ENCODE results near the gene SLIT3.
A peak's percentile ranks its signal among the peaks of the same experiment; 100 is the strongest.

The SLIT3 gene

GRCh38 chr5:168952196-168952595, 348.7 kb downstream of the SLIT3 start:
- no peak overlapping the region for H3K9ac ChIP-seq (ENCODE audit: low read length)
- no peaks in the 10 kb centered on the region for H3K9me3 ChIP-seq (ENCODE audit: insufficient read depth, low read length)
- no peaks in the 10 kb centered on the region for H4K20me1 ChIP-seq (ENCODE audit: insufficient read depth, low read length)
- H3K36me3 ChIP-seq (replicated peaks; ENCODE audit: low read depth, low read length) = no peaks in the 10 kb centered on the region
- H3K4me1 ChIP-seq (ENCODE audit: low read length) = peaks cover 21% of the 10 kb centered on the region
- H3K79me2 ChIP-seq (ENCODE audit: low read length) = no peaks in the 10 kb centered on the region
- no peak overlapping the region for H3K4me3 ChIP-seq (ENCODE audit: low read length)
- peaks cover 11% of the 10 kb centered on the region for H3K27me3 ChIP-seq (ENCODE audit: low read depth, low read length)
- H2AFZ ChIP-seq (ENCODE audit: low read depth, low read length) = no peak overlapping the region
- H3K4me2 ChIP-seq (ENCODE audit: low read length) = no peak overlapping the region
- H3K27ac ChIP-seq (ENCODE audit: low read length) = no peak overlapping the region
- no peak for TF ChIP-seq CTCF (IDR thresholded peaks at IDR 0.05; ENCODE audit: low read depth, low read length)
- no peak for TF ChIP-seq EZH2phosphoT487 (IDR thresholded peaks at IDR 0.05; ENCODE audit: low read depth)

- no peak overlapping the region for H3K4me3 ChIP-seq (ENCODE audit: low read length)
- no peaks in the 10 kb centered on the region for H3K36me3 ChIP-seq (replicated peaks; ENCODE audit: low read depth, low read length)
- H3K4me2 ChIP-seq (ENCODE audit: low read length) = no peak overlapping the region
- TF ChIP-seq EZH2phosphoT487 (IDR thresholded peaks at IDR 0.05; ENCODE audit: low read depth) (no peak), CTCF (IDR thresholded peaks at IDR 0.05; ENCODE audit: low read depth, low read length) (no peak)
- no peaks in the 10 kb centered on the region for H3K9me3 ChIP-seq (ENCODE audit: insufficient read depth, low read length)
- no peak overlapping the region for H3K9ac ChIP-seq (ENCODE audit: low read length)
- H3K27me3 ChIP-seq (ENCODE audit: low read depth, low read length) = peaks cover 11% of the 10 kb centered on the region
- peaks cover 23% of the 10 kb centered on the region for H3K4me1 ChIP-seq (ENCODE audit: low read length)
- no peaks in the 10 kb centered on the region for H3K79me2 ChIP-seq (ENCODE audit: low read length)
- no peaks in the 10 kb centered on the region for H4K20me1 ChIP-seq (ENCODE audit: insufficient read depth, low read length)
- no peak overlapping the region for H3K27ac ChIP-seq (ENCODE audit: low read length)
- H2AFZ ChIP-seq (ENCODE audit: low read depth, low read length) = no peak overlapping the region
Observed at GRCh38 chr5:168951769-168952168, 349.2 kb downstream of the SLIT3 start.

- no peaks in the 10 kb centered on the region for H3K9me3 ChIP-seq (ENCODE audit: insufficient read depth, low read length)
- H2AFZ ChIP-seq (ENCODE audit: low read depth, low read length) = no peak overlapping the region
- no peak overlapping the region for H3K27ac ChIP-seq (ENCODE audit: low read length)
- no peaks in the 10 kb centered on the region for H3K79me2 ChIP-seq (ENCODE audit: low read length)
- peaks cover 23% of the 10 kb centered on the region for H3K4me1 ChIP-seq (ENCODE audit: low read length)
- TF ChIP-seq CTCF (IDR thresholded peaks at IDR 0.05; ENCODE audit: low read depth, low read length) (no peak), EZH2phosphoT487 (IDR thresholded peaks at IDR 0.05; ENCODE audit: low read depth) (no peak)
- H3K4me3 ChIP-seq (ENCODE audit: low read length) = no peak overlapping the region
- no peak overlapping the region for H3K9ac ChIP-seq (ENCODE audit: low read length)
- H3K27me3 ChIP-seq (ENCODE audit: low read depth, low read length) = peaks cover 11% of the 10 kb centered on the region
- H4K20me1 ChIP-seq (ENCODE audit: insufficient read depth, low read length) = no peaks in the 10 kb centered on the region
- H3K4me2 ChIP-seq (ENCODE audit: low read length) = no peak overlapping the region
- no peaks in the 10 kb centered on the region for H3K36me3 ChIP-seq (replicated peaks; ENCODE audit: low read depth, low read length)
Observed at GRCh38 chr5:168951356-168951755, 349.6 kb downstream of the SLIT3 start.

- Histone ChIP-seq H3K9me3 (ENCODE audit: insufficient read depth, low read length) (no peaks in the 10 kb centered on the region), H3K4me1 (ENCODE audit: low read length) (peaks cover 23% of the 10 kb centered on the region), H3K27me3 (ENCODE audit: low read depth, low read length) (peaks cover 14% of the 10 kb centered on the region), H2AFZ (ENCODE audit: low read depth, low read length) (no peak overlapping the region), H3K9ac (ENCODE audit: low read length) (no peak overlapping the region), H4K20me1 (ENCODE audit: insufficient read depth, low read length) (no peaks in the 10 kb centered on the region), H3K36me3 (replicated peaks; ENCODE audit: low read depth, low read length) (no peaks in the 10 kb centered on the region), H3K79me2 (ENCODE audit: low read length) (no peaks in the 10 kb centered on the region), H3K4me3 (ENCODE audit: low read length) (peak overlapping the region; percentile 30), H3K27ac (ENCODE audit: low read length) (peak overlapping the region; percentile 43), H3K4me2 (ENCODE audit: low read length) (peak overlapping the region; percentile 49)
- TF ChIP-seq EZH2phosphoT487 (IDR thresholded peaks at IDR 0.05; ENCODE audit: low read depth) (no peak), CTCF (IDR thresholded peaks at IDR 0.05; ENCODE audit: low read depth, low read length) (no peak)
Observed at GRCh38 chr5:168950241-168950951, 350.5 kb downstream of the SLIT3 start.
